Gastrocnemius medialis (tissue), 4 donors: ENCODE results near the gene FBXO46.

Experiments
- CTCF ChIP-seq, 5 experiments: fragments of 450-650 bp in 3 of 5; fragments of 200-600 bp in 2 of 5; sonication (generic) in 2 of 5; IDR thresholded peaks in 4 of 5; conservative IDR thresholded peaks in 1 of 5; 1 replicate in 4 of 5; 2 replicates in 1 of 5; pipeline ENCODE4 v1.5.1; 2016 to 2019; ENCODE audit warnings: antibody characterized with exemption in 5 of 5, mild to moderate bottlenecking in 3 of 5, moderate library complexity in 3 of 5
- POLR2A ChIP-seq, 2 donors: fragments of 450-650 bp; IDR thresholded peaks; one replicate each; pipeline ENCODE4 v1.6.1; 2017; ENCODE audit warnings: antibody characterized with exemption in 2 of 2, mild to moderate bottlenecking in 2 of 2, moderate library complexity in 2 of 2

GRCh38 chr19:45667620-45668341 lies 62.9 kb downstream of the FBXO46 start, which contains the start of gene GIPR:
- TF ChIP-seq CTCF (IDR thresholded peaks at IDR 0.05 in 4 of 5, conservative IDR thresholded peaks at IDR 0.05 in 1 of 5) (no peak), POLR2A (IDR thresholded peaks at IDR 0.05) (no peak)
